GM18498 (cell line): ENCODE data around the gene ACSS1.

Experiments
- ATAC-seq: cut with Tn5 transposase; IDR thresholded peaks from one replicate; pipeline ENCODE4 v1.9.1; 2021; ENCODE audit warnings: mild to moderate bottlenecking, moderate library complexity; ENCODE audit not compliant: unreplicated experiment

ACSS1 gene

DNA sequence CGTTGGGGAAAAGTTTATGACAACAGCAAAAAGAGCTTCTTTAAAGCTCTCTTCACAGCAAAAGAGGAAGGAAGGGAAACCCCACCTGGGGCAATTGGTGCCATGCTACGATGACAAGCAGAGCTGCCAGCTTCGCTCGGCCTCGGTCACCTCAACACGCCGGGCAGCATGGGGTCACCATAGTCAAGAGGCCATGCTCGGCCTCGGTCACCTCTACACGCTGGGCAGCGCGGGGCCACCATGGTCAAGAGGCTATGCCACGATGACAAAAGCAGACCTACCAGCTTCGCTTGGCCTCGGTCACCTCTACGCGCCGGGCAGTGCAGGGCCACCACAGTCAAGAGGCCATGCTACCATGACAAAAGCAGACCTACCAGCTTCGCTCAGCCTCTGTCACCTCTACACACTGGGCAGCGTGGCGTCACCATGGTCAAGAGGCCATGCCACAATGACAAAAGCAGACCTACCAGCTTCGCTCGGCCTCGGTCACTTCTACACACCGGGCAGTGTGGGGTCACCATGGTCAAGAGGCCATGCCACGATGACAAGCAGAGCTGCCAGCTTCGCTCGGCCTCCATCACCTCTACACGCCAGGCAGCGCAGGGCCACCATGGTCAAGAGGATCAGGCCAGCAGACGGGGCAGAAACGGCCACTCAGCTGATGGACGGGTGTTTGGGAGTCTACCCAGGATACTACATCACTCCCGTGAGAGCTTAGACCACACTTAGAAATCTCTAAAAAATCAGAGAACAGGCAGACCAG, 77.5 kb downstream of the ACSS1 start:
- ATAC-seq, result no peak

DNA sequence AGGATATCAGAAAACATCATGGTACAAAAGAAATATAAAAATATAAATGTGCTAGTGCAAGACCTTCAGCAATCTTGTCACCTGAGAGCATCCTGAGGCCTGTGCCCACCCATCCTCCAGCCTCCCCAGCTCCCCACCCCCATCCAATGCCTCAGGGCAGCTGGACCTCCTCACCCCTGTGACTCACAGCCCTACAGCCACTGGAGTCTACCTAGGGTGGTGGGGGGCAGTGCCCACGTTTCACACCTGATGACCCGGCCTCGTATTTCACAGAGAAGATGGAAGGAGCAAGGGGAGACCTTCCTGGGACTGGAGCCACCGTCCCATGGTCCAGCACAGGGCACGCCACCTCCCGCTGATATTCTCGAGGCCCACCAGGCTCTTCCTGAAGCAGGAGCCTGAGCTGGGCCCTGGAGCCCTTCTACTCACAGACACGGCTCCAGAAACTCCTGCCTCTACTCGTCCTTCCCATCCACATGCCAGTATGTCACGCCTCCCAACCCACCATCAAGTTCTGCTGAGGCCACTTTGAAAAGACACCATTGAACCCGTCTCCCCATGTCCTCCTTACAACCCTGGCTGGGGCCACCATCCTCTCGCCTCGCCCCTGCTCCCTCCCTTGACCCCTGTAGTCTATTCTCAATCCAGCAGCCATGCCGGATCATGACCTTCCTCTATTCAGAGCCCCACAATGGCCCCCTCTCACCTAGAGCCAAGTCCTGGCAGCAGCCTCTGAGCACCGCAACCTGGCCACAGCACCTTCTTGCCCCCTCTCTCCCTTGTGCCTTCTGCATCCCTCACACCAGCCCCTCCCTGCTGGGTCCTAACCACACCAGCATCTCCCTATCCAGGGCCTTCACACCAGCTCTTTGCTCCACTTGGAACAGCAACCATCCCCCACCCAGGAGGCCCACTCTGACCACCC, 78.6 kb downstream of the ACSS1 start:
- no peak for ATAC-seq

DNA sequence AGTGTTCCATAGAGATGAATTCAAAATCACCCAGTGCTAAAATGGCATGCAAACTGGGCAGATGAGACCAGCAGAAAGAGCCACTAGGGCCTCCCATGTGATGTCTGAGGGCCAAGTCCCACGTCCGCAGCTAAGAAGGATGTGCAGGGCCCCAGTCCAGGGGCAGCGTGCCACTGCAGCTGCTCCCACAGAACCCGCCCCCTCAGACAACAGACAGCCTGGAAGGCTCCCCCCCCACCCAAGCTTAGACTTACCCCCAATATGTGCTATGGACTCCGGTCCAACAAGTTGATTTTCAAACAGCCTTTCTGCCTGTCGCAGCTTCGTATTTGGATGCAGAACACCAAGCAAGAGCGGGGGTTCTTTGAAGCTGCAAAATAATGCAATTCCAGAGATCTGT, 79.4 kb downstream of the ACSS1 start:
- ATAC-seq, result no peak

DNA sequence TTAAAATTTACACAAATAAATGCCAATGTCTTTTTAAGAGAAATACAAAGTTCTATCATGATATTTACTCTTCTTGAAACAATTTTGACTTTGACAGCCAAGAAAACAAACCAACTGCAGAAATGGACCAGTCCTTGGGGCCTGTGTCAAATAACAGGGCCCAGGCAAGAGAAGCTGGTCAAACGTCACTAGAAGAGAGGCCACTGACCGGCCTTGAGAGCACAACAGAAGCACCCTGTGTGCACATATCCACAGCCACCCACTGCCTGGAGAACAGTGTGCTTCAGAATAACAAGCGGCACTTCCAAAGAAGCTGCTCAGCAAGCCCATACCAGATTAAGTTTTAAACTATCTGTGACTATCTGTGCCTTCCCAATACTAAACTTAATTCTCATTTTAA, 80.1 kb downstream of the ACSS1 start:
- ATAC-seq, result no peak

DNA sequence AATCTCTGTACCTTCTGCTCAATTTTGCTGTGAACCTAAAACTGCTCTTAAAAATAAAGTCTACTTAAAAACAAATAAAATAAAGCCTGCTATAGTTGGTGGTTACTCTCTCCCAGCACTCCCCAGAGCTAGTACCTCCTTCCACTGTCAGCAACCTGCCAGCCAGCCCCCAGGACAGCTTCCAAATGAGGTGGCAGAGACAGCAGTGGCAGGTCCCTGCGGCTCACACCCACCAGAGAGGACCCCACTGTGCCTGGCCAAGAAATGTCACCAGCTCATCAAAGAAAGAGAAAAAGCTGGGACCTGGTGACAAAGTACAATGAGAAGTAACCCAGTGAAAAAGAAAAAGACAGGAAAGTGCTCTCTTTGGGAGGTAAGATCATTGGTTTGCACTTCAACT, 80.6 kb downstream of the ACSS1 start:
- ATAC-seq, result no peak

DNA sequence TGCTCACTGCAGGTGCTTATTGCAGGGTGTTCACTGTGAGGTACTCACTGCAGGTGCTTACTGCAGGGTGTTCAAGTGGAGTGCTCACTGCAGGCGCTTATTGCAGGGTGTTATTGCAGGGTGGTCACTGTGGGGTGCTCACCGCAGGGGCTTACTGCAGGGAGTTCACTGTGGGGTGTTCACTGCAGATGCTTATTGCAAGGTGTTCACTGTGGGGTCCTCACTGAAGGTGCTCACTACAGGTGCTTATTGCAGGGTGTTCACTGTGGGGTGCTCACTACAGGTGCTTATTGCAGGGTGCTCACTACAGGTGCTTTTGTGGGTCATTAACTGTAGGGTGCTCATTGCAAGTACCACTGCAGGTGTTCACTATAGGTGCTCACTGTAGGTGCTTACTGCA, 85.6 kb downstream of the ACSS1 start:
- no peak for ATAC-seq

DNA sequence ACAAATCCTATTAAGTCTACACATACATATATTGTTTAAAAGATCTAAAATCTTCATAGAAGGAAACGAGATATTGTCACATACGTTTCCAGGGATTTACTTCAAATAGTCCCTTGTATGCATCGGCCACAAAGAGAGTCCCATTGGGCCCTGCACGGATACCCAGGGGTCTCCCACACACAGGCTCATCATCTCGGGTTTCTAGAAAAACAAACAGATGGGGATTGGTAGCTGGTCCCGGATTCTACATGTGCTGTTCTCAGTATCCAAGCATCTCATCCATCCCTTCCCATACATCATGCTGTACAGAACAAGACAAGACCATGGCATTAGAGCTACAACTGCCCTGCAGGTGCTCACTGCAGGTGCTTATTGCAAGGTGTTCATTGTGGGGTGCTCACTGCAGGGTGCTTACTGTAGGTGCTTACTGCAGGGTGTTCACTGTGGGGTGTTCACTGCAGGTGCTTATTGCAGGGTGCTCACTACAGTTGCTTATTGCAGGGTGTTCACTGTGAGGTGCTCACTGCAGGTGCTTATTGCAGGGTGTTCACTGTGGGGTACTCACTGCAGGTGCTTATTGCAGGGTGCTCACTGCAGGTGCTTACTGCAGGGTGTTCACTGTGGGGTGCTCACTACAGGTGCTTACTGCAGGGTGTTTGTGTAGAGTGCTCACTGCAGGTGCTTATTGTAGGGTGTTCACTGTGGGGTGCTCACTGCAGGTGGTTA, 86.4 kb downstream of the ACSS1 start:
- no peak for ATAC-seq

DNA sequence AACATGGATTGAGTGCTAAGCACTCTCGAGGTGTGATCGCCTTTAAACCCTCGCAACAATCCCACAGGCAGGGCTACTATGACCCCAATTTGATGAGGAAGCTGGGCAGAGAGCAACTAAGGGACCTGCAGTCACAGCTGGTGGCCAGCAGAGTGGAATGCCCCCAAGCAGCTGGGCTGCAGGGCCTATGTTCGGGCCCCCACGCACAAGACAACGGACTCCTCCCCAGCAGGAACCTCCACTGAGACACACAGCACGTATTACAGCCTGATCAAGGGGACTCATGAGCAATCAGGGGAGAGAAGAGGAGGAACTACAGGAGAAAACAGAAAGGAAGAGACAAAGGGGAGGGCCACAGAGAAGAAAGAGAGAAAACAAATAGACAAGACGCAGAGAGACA, 87.2 kb downstream of the ACSS1 start:
- no peak for ATAC-seq

DNA sequence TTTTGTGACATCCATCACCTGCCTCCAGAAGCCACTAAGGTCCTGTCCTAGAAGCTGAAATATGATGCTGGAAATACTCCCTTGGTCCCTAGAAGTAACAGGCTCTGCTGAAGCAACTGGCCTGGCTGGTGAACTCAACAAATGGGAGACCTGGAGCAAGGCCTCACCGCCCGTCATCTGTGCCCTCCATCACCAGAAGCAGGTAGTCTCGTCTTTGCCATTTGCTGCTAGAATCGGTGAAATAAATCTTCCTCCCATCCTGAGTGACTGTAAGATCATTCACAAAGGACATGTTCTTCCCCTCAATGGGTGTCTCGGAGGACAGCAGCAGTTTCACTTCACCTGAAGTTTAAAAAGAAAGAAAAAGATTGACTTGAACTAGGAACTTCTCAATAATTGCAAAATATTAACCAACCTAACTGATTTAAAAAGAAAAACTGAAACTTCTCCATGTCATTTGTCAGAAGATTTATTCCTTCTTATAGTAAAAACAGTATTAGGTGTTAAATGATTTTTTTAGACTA, 87.8 kb downstream of the ACSS1 start:
- ATAC-seq, result no peak

DNA sequence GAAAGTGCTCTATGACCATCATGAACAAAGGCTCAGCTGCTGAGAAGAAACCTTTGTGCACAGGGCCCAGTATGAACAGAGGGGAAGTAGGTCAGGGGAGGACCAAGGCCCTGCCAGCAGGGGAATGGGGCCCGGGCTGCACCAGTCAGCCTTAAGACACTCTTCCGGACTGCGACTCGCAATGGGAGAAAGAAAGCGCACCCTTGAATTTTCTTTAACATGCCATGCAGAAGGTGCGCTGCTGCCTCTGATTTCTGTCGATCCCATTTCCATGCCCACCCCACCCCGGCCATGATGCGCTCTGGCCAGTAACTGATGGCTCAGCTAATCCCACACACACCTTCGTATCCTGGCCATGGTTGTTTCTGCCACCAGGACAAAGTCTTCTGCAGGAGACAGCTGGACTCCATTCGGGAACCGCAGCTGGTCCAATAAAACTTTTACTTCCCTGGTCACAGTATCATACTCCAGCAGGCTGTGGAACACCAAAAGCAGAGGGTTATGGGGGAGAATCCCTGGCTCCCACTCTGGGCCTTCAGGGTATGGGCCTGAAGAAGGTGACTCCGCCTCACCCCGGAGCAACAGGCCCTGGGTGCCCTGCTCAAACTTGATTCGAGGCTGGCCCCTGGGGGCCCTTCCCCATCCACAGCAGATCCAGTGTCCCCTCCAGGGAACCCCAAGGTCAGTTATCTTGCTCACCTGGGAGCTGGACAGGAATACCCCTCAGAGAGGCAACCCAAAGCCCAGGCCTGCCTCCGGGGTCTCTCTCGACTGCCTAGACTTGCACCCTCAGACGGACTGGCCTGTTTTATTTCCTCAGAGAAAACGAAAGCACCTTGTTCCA, 88.5 kb downstream of the ACSS1 start:
- ATAC-seq, result no peak

DNA sequence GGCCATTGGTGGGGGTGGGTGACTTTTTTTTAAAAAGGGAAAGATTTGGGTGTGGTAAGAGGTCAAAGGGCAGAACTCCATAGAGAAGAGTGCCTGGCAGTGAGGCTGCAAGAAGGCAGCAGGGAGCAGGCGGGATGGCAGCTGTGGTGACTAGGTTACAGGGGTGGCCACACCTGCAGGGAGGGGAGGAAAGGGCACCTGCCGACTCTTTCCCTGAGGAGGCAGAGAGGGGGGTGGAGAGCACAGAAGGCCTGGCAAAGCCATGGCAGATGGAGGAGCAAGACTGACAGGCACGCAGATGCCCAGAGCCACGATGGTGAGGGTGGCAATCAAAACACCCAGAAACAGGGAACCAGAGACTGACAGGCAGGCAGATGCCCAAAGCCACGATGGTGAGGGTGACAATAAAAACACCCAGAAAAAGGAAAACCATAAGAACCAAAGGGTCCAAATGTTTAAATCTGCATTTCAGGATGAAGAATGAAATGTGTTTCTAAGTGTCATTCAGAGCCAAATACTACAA, 89.6 kb downstream of the ACSS1 start:
- ATAC-seq, result no peak

DNA sequence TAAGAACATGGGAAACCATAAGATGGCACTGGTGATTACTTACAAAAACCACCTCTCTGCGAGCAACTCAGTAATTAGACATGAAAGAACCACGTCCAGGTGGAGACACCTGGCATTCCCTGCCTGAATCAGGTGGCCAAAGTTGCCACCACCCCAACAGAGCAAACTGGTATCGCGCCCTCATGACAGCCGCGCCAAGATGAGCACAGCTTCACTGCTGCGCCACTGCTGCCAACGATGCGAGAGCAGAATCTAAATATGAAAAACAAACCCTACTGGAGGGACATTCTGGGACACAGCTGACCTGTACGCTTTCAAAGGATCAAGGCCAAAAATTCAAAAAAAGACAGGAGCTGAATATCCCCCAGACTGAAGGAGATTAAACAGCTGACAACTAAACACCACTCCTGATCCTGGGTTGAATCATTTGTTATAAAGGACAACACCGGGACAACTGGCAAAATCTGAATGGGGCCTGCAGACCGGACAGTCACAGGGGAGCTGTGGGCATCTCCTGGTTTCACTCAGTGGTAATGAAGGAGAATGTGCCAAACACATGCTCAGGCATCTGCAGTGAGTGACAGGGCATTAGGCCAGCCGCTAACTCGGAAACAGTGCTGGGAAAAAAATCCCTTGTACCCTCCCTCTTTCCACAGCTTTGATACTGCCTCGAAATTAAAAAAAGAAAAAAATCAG, 91.5 kb downstream of the ACSS1 start:
- no peak for ATAC-seq

DNA sequence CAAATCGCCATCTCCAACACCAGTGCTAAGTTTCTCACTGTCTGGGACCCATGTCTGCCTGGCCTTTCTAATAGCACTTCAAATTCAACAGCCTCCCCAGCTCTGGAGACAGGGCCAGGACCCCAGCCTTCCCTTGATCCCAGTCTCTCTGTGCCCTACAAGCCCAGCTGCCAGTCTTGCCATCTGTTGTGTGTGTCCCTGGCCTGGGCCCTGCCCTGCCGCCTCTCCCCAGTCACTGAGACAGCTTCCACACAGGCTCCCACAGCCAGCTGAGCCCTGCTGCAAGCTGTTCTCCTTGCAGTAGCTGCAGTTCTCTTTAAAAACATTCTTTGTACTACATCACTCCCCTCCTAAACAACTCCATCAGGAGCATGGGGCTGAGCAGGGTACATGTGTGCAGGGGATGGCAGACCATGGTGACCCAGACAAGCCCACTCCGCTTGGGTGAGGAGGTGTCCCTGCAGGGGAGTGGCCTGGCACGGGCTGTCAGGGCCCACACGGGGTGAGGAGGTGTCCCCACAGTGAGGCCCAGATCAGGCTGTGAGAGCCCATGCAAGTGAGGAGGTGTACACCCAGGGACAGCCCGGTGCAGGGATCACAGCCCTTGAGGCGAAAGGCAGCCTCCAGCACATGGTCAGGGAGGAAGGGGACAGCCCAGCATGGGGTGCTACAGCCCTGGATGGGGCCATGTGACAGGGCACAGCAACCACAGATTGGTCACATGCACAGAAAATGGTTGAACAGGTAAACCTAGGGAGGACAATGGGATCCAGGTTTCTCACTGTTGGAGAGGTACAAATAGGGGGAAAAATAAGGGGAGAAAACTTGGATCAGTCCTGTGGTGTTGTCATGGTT, 92.6 kb downstream of the ACSS1 start:
- ATAC-seq, result no peak

DNA sequence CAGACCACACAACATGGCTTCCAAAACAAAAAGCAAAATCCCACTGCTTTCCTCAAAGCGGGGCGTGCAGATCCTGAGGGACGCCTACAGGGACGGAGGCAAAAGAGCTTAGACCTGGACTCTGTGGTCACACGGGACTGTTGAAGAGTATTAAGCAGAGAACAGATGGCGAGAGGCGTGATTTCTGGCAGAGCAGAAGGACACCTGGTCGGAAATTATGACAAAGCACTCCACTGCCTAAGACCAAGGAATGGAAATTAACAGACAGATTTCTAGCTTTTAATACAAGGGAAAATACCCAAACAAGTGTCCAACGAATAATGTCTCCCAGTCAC, 93.5 kb downstream of the ACSS1 start:
- ATAC-seq, result no peak

DNA sequence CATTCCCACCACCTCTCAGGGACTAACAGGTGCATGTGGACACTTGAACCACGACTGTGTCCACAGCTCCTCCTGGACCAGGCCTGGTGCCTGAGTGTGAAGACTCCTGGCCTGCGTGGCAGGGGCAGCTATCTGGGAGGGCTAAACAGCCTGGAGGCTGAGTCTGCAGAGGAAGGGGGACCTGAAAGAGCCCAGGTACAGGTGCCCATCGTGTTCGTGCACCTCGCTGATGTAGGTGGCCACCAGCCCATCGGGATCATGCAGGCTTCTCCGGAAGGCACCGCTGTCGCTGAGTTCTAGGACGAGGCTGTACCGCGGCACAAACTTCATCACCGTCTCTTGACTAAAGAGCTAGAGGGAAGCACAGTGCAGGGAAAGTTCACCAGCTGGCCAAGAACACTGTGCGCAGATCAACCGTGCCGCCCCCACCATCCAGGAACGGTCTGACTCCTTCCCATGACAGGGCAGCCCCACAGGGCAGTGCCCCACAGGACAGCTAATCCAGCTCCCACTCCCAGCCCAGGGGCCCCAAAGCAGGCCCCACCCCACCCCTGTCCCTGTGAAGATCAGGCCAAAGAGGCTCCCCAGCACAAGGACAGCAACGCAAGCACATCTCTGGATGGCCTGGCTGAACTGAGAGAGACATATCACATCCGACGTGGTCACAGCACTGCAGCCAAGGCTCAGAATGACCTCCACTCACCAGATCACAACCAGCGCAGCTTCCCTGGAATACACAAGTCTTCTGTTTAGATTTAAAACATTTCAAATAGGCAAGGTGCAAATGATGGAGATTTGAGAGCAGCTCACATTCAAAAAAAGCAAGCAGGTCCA, 94.0 kb downstream of the ACSS1 start:
- no peak for ATAC-seq

DNA sequence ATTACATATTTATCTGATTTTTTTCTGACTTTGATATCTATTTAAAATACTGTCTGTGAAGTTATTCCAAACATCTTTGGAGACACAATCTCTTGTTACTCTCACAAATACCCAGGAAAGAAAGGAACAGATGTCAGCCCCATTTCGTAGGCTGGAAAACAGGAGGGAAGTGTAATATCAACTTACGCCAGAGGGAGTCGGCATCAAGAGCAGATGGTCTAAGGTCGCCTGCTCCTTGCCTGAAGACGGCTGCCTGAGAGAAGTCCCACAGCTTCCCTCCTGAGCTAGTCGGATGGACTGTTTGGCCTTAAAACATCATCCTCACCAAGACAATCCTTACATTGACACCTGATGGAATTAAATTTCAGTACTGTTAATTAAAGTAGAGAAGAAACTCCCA, 95.4 kb downstream of the ACSS1 start:
- ATAC-seq, result no peak

DNA sequence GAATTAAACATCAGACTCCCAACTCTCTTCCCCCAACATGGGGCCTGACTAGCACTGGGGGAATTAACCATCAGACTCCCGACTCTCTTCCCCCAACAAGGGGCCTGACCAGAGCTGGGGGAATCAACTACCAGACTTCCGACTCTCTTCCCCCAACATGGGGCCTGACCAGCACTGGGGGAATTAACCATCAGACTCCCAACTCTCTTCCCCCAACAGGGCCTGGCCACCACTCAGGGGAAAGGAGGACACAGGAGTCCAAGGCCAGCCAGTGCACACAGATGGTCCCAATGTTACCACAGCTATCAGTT, 95.8 kb downstream of the ACSS1 start:
- ATAC-seq, result no peak
